ENCODE results near the gene GNPTAB.

The GNPTAB gene

DNA sequence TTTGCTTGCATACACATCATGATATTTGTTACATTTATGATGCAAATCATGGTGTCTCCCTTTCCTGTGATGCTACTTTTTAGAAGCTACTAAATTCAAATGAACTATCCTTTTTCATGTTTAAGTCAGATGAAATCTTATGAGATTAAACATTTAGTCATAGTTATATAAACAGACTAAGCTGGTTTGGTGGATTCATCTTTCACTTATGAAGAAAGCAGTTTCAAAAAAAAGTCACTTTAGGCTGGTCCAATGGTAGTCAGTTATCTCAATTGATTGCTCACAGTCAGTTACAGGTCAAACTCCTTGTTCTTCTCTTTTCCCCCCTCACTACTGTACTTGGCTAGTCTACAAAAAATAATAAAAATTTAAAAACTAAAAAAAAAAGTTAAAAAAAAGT, 111.2 kb downstream of the GNPTAB start:
- H3K4me3 ChIP-seq (ENCODE audit: low read depth, low read length): no peak overlapping the region
- TF ChIP-seq, protein P1, sequence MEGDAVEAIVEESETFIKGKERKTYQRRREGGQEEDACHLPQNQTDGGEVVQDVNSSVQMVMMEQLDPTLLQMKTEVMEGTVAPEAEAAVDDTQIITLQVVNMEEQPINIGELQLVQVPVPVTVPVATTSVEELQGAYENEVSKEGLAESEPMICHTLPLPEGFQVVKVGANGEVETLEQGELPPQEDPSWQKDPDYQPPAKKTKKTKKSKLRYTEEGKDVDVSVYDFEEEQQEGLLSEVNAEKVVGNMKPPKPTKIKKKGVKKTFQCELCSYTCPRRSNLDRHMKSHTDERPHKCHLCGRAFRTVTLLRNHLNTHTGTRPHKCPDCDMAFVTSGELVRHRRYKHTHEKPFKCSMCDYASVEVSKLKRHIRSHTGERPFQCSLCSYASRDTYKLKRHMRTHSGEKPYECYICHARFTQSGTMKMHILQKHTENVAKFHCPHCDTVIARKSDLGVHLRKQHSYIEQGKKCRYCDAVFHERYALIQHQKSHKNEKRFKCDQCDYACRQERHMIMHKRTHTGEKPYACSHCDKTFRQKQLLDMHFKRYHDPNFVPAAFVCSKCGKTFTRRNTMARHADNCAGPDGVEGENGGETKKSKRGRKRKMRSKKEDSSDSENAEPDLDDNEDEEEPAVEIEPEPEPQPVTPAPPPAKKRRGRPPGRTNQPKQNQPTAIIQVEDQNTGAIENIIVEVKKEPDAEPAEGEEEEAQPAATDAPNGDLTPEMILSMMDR (IDR thresholded peaks at IDR 0.05; ENCODE audit: borderline replicate concordance, insufficient read depth, low read depth, low read length): no peak

DNA sequence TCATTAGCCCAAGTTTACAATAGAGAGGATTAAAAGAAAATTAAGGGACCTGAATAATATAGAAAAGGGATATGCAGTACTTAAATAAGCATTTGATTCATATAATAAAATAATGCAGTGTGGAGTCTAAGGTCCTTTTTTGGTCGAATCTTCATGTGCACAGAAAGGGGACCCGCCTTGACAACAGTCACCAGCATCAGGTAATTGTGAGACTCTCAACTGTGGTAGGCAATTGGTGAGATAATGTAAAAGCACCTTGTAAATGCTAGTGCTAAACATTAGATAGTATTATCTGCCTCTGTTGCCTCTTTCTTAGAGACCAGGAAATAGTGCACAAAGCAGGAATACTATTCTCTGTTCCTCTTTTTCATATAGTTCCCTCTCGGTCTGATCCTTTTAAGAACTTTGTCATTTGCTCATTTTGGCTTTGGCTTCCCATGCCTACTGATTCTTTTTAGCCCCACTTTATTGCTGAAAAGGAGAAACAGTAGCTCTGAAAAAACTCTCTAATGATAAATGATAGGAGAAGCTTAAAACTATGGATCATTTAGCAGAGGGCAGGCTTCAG, 115.8 kb downstream of the GNPTAB start:
- TF ChIP-seq, protein P1 (IDR thresholded peaks at IDR 0.05; ENCODE audit: borderline replicate concordance, insufficient read depth, low read depth, low read length): no peak
- no peak overlapping the region for H3K4me3 ChIP-seq (ENCODE audit: low read depth, low read length)

DNA sequence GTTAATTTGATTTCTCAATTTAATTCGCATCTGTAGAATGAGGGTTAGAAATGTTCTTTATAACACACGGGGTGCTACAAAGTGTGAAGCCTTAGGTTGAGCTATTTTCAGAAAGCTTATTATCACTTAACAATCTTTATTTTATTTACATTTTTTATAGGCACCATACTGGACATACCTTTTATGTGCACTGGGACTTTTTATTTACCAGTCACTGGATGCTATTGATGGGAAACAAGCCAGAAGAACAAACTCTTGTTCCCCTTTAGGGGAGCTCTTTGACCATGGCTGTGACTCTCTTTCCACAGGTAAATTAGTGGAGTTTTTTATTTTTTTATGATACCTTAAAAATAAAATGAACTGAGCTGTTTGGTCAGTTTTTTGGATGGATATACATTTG, 116.8 kb downstream of the GNPTAB start:
- TF ChIP-seq, protein P1 (IDR thresholded peaks at IDR 0.05; ENCODE audit: borderline replicate concordance, insufficient read depth, low read depth, low read length): no peak
- no peak overlapping the region for H3K4me3 ChIP-seq (ENCODE audit: low read depth, low read length)

DNA sequence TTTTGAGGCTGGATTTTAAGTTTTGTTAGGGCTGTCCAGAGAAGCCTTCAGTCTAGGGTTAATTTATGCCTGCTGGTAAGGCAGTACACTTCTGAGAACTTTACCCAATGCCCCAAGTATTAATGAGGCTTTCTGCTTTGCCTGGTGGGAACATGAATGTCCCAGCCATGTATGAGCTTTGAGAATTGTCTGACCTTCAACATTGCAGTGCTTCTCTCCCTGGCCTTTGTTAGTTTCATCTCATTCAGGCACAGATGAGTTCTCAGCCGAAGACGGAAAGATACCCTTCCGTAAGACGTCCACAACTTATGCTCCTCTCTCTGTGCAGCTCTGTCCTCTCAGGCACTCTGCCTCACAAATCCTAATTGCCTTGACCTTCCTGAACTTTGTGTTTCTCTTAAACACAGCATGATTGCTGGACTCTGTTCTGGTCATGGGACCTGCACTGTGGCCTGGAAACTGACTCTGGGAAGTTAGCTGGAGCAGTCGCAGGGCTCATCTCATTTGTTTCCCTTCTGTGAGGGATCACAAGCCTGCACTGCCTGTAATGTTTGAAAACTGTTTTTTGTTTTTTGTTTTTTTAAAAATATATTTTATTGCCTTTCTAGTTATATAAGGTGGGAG, 117.6 kb downstream of the GNPTAB start:
- H3K4me3 ChIP-seq (ENCODE audit: low read depth, low read length): no peak overlapping the region
- TF ChIP-seq, protein P1 (IDR thresholded peaks at IDR 0.05; ENCODE audit: borderline replicate concordance, insufficient read depth, low read depth, low read length): no peak

DNA sequence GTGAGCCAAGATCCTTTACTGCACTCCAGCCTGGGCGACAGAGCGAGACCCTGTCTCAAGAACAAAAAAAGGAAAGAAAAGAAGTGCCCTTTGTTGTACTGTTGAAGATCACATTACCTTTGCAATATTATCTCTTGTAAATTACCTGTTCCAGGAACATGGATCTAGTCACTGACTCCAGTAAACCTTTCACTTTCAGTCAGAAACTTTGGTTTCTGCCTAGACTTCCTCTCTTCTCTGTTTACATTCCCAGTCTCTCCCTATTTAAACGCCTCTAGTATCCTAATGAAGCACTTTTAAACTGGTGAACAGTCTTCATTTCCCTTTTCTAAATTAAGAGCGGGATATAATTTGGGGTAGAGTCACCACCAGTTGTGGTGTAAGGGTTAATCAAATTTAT, 120.5 kb downstream of the GNPTAB start:
- H3K4me3 ChIP-seq (ENCODE audit: low read depth, low read length): no peak overlapping the region
- TF ChIP-seq, protein P1 (IDR thresholded peaks at IDR 0.05; ENCODE audit: borderline replicate concordance, insufficient read depth, low read depth, low read length): no peak

DNA sequence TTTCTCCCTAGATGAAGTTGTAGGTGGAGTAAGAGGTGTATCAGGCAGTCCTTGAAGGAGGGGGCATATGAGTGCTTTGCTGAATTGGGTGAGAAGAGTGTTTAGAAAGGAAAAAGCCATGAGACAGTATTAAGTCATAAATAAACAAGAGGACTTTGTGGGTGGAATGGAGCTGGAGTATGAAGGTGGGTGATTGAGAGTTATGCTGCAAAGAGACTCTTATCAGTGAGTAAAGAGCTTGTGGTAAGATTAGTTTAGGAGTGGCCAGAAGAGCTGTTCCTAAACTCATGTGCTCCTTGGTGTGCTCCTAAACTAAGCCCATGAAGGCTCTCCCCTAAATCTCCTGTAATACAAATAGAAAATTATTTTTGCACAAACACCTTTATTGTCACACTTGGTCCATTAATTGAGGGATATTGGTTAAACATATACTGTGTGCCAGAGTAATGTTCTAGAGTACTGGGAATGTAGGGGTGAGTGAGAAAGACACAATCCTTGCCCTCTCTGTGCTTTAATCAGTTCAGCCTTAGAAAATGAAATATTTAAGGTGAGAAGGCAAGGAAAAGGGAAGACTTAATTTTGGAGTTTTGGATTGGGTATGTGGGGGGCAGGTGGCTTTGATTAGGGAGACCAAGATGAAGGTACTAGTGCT, 123.5 kb downstream of the GNPTAB start:
- H3K4me3 ChIP-seq (ENCODE audit: low read depth, low read length): no peak overlapping the region
- TF ChIP-seq, protein P1 (IDR thresholded peaks at IDR 0.05; ENCODE audit: borderline replicate concordance, insufficient read depth, low read depth, low read length): no peak

DNA sequence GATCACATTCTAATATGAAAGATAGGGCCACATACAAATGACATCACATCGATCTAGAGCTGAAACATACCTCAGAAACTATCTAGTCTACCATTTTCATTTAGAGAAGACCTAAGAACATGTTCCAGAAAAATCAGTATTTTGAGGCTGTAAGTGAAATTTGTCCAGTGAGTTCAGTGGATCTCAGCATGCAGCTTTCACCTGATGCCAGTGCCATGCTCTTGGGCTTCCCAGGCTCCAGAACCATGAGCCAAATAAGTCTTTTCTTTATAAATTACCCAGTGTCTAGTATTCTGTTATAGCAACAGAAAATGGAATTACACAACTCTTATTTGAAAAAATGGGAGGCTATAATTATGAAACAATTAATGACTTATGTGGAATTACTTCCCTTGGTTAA, 124.4 kb downstream of the GNPTAB start:
- no peak overlapping the region for H3K4me3 ChIP-seq (ENCODE audit: low read depth, low read length)
- TF ChIP-seq, protein P1 (IDR thresholded peaks at IDR 0.05; ENCODE audit: borderline replicate concordance, insufficient read depth, low read depth, low read length): no peak

Data from GM12875 (cell line).